Thyroid gland (tissue), 4 donors: ENCODE measurements around the gene RBFA.

Experiments
- POLR2A ChIP-seq, 2 donors: fragments of 450-650 bp; IDR thresholded peaks; one replicate each; pipeline ENCODE4 v1.6.1; 2017; ENCODE audit warnings: antibody characterized with exemption in 2 of 2, mild to moderate bottlenecking in 2 of 2, moderate library complexity in 1 of 2
- TF ChIP-seq, protein P1 (sequence below), 6 experiments: fragments of 200-600 bp in 3 of 6; fragments of 450-650 bp in 3 of 6; sonication (generic) in 3 of 6; IDR thresholded peaks; one replicate each; pipeline ENCODE4 v1.5.1; 2016 to 2019; ENCODE audit warnings: antibody characterized with exemption in 6 of 6, mild to moderate bottlenecking in 2 of 6, inconsistent platforms in 1 of 6, moderate library complexity in 1 of 6

- TF ChIP-seq, protein P1, sequence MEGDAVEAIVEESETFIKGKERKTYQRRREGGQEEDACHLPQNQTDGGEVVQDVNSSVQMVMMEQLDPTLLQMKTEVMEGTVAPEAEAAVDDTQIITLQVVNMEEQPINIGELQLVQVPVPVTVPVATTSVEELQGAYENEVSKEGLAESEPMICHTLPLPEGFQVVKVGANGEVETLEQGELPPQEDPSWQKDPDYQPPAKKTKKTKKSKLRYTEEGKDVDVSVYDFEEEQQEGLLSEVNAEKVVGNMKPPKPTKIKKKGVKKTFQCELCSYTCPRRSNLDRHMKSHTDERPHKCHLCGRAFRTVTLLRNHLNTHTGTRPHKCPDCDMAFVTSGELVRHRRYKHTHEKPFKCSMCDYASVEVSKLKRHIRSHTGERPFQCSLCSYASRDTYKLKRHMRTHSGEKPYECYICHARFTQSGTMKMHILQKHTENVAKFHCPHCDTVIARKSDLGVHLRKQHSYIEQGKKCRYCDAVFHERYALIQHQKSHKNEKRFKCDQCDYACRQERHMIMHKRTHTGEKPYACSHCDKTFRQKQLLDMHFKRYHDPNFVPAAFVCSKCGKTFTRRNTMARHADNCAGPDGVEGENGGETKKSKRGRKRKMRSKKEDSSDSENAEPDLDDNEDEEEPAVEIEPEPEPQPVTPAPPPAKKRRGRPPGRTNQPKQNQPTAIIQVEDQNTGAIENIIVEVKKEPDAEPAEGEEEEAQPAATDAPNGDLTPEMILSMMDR (IDR thresholded peaks at IDR 0.05): no peak
- no peak for TF ChIP-seq POLR2A (IDR thresholded peaks at IDR 0.05)
These were observed 3.1 kb downstream of the RBFA start for GRCh38 chr18:80037300-80037699.
